PFSK-1 (cell line): ENCODE results near the gene SPATA6.

ENCODE experiments used
- FOXP2 ChIP-seq: optimal IDR thresholded peaks from 2 replicates; pipeline ENCODE3; 2011; ENCODE audit warnings: borderline replicate concordance, control low read depth, inconsistent platforms; ENCODE audit not compliant: insufficient read depth; ENCODE audit errors: extremely low read length, extremely low read depth
- POLR2AphosphoS5 ChIP-seq: IDR thresholded peaks from 2 replicates; pipeline ENCODE4 v1.6.1; 2012; ENCODE audit warnings: low read depth, mild to moderate bottlenecking, control low read depth, low read length, moderate library complexity
- REST ChIP-seq, 2 experiments: IDR thresholded peaks; 2 replicates each; pipeline versions ENCODE4 v1.6.1 to v1.8.0; 2011 to 2012; ENCODE audit warnings: low read depth in 2 of 2, low read length in 2 of 2, control low read depth in 1 of 2, inconsistent platforms in 1 of 2, mild to moderate bottlenecking in 1 of 2, moderate library complexity in 1 of 2; ENCODE audit not compliant: insufficient read depth in 1 of 2
- SIN3A ChIP-seq: IDR thresholded peaks from 2 replicates; pipeline ENCODE4 v1.6.1; 2012; ENCODE audit warnings: mild to moderate bottlenecking, low read length, moderate library complexity, borderline replicate concordance; ENCODE audit not compliant: insufficient read depth
- TAF1 ChIP-seq: IDR thresholded peaks from 2 replicates; pipeline ENCODE4 v1.6.1; 2012; ENCODE audit warnings: low read length, control low read depth, borderline replicate concordance; ENCODE audit not compliant: insufficient read depth

Gene SPATA6

GRCh38 chr1:48418742-48419141, 53.3 kb downstream of the SPATA6 start:
- TF ChIP-seq FOXP2, result no peak
- TF ChIP-seq TAF1, result no peak
- no peak for TF ChIP-seq REST (IDR thresholded peaks at IDR 0.05; ENCODE audit: insufficient read depth in 1 of 2, low read depth in 2 of 2, low read length in 2 of 2)
- no peak for TF ChIP-seq SIN3A
- no peak for TF ChIP-seq POLR2AphosphoS5

GRCh38 chr1:48415050-48415449, 57.0 kb downstream of the SPATA6 start:
- TF ChIP-seq POLR2AphosphoS5 (no peak), SIN3A (no peak), FOXP2 (no peak), REST (IDR thresholded peaks at IDR 0.05; ENCODE audit: insufficient read depth in 1 of 2, low read depth in 2 of 2, low read length in 2 of 2) (no peak), TAF1 (no peak)

GRCh38 chr1:48414264-48414663, 57.7 kb downstream of the SPATA6 start:
- TF ChIP-seq REST (IDR thresholded peaks at IDR 0.05; ENCODE audit: insufficient read depth in 1 of 2, low read depth in 2 of 2, low read length in 2 of 2) (no peak), TAF1 (no peak), SIN3A (no peak), POLR2AphosphoS5 (no peak), FOXP2 (no peak)

GRCh38 chr1:48405940-48406339, 66.1 kb downstream of the SPATA6 start:
- TF ChIP-seq REST (IDR thresholded peaks at IDR 0.05; ENCODE audit: insufficient read depth in 1 of 2, low read depth in 2 of 2, low read length in 2 of 2), result no peak
- TF ChIP-seq FOXP2, result no peak
- no peak for TF ChIP-seq POLR2AphosphoS5
- TF ChIP-seq SIN3A, result no peak
- no peak for TF ChIP-seq TAF1

GRCh38 chr1:48405400-48405799, 66.6 kb downstream of the SPATA6 start:
- no peak for TF ChIP-seq REST (IDR thresholded peaks at IDR 0.05; ENCODE audit: insufficient read depth in 1 of 2, low read depth in 2 of 2, low read length in 2 of 2)
- no peak for TF ChIP-seq POLR2AphosphoS5
- no peak for TF ChIP-seq SIN3A
- TF ChIP-seq TAF1, result no peak
- TF ChIP-seq FOXP2, result no peak
